IPS-NIHi7 (cell line): Measurements from ENCODE around the gene FAM170B.

Experiments used
- DNase-seq: peaks from one replicate; pipeline ENCODE4 v3.0.0; 2012; ENCODE audit warnings: mixed read lengths; ENCODE audit errors: extremely low spot score

Gene FAM170B

GRCh38 chr10:49152037-49152436 lies 18.2 kb upstream of the FAM170B start:
- no peak for DNase-seq

GRCh38 chr10:49151481-49151880 lies 17.7 kb upstream of the FAM170B start:
- no peak for DNase-seq

GRCh38 chr10:49151025-49151445 lies 17.2 kb upstream of the FAM170B start:
- no peak for DNase-seq

- no peak for DNase-seq
Observed at GRCh38 chr10:49150426-49150825, 16.6 kb upstream of the FAM170B start.

- DNase-seq, result no peak
Observed at GRCh38 chr10:49149881-49150280, 16.1 kb upstream of the FAM170B start.

- no peak for DNase-seq
Observed at GRCh38 chr10:49144058-49144720, 10.4 kb upstream of the FAM170B start.

- DNase-seq, result peak; percentile 71
Observed at GRCh38 chr10:49143249-49143648, 9.4 kb upstream of the FAM170B start.

GRCh38 chr10:49141541-49142332 lies 7.9 kb upstream of the FAM170B start:
- DNase-seq, result no peak

- no peak for DNase-seq
Observed at GRCh38 chr10:49140304-49141177, 6.7 kb upstream of the FAM170B start.

- DNase-seq, result no peak
Observed at GRCh38 chr10:49139846-49140195, 6.0 kb upstream of the FAM170B start.

GRCh38 chr10:49139028-49139845 lies 5.4 kb upstream of the FAM170B start:
- no peak for DNase-seq

GRCh38 chr10:49138361-49138891 lies 4.6 kb upstream of the FAM170B start:
- no peak for DNase-seq

GRCh38 chr10:49136525-49136924 lies 2.7 kb upstream of the FAM170B start:
- DNase-seq, result no peak

- no peak for DNase-seq
Observed at GRCh38 chr10:49135575-49136313, 1.9 kb upstream of the FAM170B start.

GRCh38 chr10:49134327-49134726 lies 506 bp upstream of the FAM170B start:
- DNase-seq, result no peak

GRCh38 chr10:49132362-49132737 lies 1.5 kb downstream of the FAM170B start:
- no peak for DNase-seq

- DNase-seq, result no peak
Observed at GRCh38 chr10:49131507-49132361, 2.1 kb downstream of the FAM170B start.

- no peak for DNase-seq
Observed at GRCh38 chr10:49129376-49129775, 4.4 kb downstream of the FAM170B start.

GRCh38 chr10:49128854-49129253 lies 5.0 kb downstream of the FAM170B start:
- no peak for DNase-seq
